ENCODE measurements around the gene ZKSCAN5.
"Not testable (repeated sequence)": the region's sequence is repeated elsewhere in the genome, so short reads cannot be mapped to it uniquely, and the experiment has no call there.

ZKSCAN5 gene

DNA sequence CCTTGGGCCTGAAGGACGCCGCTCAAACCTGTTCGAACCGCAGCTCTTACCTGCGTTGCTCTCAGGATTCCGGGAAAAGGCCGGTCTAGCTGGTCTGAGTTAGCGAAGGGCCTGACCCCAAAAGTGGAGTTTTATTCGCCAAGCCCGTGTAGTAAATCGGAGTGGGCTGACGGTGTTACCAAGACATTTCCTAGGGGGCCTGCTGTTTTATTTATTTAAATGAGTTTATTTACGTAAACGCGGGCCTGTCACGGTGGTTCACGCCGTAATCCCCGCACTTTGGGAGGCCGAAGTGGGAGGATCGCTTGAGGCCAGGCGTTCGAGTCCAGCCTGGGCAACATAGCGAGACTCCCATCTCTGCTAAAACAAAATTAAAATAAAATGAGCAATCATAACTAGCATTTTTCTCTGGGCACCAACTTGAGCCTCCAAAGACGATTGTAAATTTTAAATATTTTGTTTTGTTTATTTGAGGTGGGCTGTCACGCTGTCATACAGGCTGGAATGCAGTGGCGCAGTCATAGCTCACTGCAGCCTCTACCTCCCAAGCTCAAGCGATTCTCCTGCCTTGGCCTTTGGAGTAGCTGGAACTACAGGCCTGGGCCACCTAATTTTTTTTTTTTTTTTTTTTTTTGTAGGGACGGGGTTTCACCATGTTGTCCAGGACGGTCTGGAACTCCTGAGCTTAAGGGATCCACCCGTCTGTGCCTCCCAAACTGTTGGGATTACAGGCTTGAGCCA lies 54.9 kb downstream of the ZKSCAN5 start:
- peak overlapping the region; percentile 86 to 91 for H3K4me3 ChIP-seq (replicated peaks in 1 of 2; ENCODE audit: low read depth in 2 of 2, low read length in 2 of 2)
- TF ChIP-seq, protein P1, sequence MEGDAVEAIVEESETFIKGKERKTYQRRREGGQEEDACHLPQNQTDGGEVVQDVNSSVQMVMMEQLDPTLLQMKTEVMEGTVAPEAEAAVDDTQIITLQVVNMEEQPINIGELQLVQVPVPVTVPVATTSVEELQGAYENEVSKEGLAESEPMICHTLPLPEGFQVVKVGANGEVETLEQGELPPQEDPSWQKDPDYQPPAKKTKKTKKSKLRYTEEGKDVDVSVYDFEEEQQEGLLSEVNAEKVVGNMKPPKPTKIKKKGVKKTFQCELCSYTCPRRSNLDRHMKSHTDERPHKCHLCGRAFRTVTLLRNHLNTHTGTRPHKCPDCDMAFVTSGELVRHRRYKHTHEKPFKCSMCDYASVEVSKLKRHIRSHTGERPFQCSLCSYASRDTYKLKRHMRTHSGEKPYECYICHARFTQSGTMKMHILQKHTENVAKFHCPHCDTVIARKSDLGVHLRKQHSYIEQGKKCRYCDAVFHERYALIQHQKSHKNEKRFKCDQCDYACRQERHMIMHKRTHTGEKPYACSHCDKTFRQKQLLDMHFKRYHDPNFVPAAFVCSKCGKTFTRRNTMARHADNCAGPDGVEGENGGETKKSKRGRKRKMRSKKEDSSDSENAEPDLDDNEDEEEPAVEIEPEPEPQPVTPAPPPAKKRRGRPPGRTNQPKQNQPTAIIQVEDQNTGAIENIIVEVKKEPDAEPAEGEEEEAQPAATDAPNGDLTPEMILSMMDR (IDR thresholded peaks at IDR 0.05; ENCODE audit: low read depth, low read length), result no peak
- DNase-seq (ENCODE audit: low read depth in 2 of 2), result peak in 1 of 2 donors; percentile 37

DNA sequence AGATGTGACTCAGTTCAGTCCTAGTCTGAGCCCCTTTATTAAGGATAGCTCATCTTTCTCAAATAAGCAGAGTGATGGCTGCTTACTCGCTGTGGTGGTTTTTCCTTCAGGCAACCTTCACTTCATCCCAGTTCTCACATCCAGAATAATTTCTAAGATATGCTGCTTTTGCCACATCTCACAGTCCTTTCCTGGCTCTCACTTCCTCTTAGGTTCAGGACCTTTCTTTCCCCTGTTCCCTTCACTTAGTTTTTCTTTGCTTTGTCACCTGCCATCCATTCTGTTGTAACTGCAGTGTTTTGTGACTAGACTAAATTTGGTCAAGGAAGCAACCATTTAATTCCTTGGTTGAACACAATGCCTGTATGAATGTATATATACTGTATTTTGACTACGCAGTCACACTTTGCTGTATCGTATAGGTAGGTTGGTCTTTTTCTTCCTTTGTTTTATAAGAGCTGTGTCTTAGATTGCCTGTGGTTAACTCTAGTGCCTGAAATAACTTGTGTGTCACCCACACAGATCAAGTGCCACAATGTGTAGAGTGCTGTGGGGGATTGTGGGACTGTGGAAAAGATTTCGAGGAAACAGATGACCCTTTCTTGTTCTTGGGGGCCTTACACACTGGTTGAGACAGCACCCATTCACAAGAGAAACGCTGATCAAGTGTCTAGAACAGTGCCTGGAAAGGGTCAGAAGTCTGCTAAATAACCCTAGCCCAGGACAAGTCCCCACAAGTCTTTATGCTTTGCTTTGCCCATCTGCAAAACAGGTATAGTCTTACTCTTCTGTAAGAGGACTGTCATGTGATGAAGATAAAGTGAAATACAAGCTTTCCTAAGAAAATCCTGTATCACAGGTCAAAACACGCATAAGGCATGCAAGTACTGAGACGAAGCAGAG lies 56.6 kb downstream of the ZKSCAN5 start:
- TF ChIP-seq, protein P1 (IDR thresholded peaks at IDR 0.05; ENCODE audit: low read depth, low read length), result no peak
- no peak overlapping the region for H3K4me3 ChIP-seq (replicated peaks in 1 of 2; ENCODE audit: low read depth in 2 of 2, low read length in 2 of 2)
- no peak for DNase-seq (ENCODE audit: low read depth in 2 of 2)

DNA sequence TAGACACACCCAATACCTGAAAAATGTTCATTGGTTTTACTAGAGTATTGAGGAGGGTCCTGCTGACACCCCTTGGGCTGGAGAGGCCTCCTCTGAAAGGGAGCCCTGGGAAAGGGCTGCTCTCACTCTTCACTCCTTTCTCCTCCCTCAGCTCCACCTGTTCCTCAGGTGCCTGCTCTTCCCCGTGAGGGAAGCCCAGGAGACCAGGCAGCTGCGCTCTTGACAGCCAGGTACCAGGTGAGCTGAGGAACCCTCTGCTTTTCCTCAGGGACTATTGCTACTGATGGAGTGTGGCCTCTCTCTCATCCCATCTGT lies 57.2 kb downstream of the ZKSCAN5 start:
- DNase-seq (ENCODE audit: low read depth in 2 of 2), result no peak
- no peak overlapping the region for H3K4me3 ChIP-seq (replicated peaks in 1 of 2; ENCODE audit: low read depth in 2 of 2, low read length in 2 of 2)
- TF ChIP-seq, protein P1 (IDR thresholded peaks at IDR 0.05; ENCODE audit: low read depth, low read length), result no peak

DNA sequence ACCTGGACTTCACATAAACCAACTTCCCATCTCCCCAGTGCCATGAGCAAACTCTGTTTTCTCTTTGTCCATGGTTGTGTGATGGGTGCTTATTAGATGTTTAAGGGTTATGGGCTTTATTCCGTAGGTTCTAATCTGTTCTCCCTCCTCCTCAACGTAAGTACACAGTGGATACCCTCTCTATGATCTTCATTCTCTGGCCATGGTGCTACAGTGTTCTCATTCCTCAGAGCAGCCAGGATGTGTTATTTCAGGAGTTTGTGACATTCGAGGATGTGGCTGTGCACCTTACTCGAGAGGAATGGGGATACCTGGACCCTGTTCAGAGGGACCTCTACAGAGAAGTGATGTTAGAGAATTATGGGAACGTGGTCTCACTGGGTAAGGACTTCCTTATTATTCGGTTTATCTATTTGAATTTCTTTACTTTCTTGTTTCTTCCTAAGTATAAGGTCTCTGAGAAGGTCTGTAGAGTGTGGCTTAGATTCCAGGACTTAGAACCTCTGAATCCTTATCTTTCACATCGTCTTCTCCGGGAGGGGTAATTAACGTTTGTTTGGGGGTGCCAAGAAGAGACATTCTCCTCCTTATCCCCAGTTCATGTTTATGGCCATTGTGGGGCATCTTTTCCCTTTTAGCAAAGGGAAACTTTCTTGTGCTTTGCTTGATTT lies 57.8 kb downstream of the ZKSCAN5 start:
- no peak overlapping the region for H3K4me3 ChIP-seq (replicated peaks in 1 of 2; ENCODE audit: low read depth in 2 of 2, low read length in 2 of 2)
- no peak for DNase-seq (ENCODE audit: low read depth in 2 of 2)
- TF ChIP-seq, protein P1 (IDR thresholded peaks at IDR 0.05; ENCODE audit: low read depth, low read length), result no peak

DNA sequence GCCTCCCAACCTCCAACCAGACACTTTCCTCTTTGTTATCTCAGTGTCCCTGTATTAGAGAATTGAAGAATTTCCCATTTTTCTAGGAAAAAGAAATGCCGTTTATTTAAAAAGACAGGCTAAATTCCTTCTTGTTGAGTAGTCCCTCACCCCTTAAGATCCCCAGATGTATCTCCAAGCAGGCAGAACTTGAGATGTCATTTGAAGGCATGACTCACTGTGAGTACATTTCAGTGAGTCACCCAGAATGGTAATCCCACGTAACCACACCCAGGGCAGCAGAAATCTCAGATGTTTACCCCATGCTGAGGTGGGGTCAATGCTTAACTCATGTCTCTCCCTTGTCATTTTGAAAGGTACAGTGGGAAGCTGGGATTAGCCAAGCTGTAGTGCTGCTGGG lies 58.4 kb downstream of the ZKSCAN5 start:
- DNase-seq (ENCODE audit: low read depth in 2 of 2), result peak; percentile 94 to 99
- TF ChIP-seq, protein P1 (IDR thresholded peaks at IDR 0.05; ENCODE audit: low read depth, low read length), result no peak
- H3K4me3 ChIP-seq (replicated peaks in 1 of 2; ENCODE audit: low read depth in 2 of 2, low read length in 2 of 2), result no peak overlapping the region

DNA sequence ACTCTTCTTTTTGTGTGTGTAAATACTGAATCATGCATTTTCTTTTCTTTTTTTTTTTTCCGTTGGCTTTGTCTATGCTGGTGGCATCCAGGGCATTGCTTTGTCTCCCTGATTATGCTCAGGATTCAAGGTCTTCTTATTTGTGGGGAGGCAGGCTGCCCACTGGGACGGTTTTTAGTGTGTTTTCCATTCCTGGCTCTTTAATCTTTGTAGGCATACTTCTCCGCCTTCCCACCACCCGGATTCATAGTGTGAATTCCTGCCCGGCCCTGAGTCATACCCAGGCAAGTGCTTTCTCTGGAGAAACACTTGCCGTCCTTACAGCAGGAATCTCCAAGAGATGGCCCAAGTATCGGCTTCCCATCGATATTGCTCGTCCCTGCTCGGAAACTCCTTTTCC lies 59.2 kb downstream of the ZKSCAN5 start:
- DNase-seq (ENCODE audit: low read depth in 2 of 2), result peak; percentile 51 to 75
- TF ChIP-seq, protein P1 (IDR thresholded peaks at IDR 0.05; ENCODE audit: low read depth, low read length), result no peak
- H3K4me3 ChIP-seq (replicated peaks in 1 of 2; ENCODE audit: low read depth in 2 of 2, low read length in 2 of 2), result no peak overlapping the region

DNA sequence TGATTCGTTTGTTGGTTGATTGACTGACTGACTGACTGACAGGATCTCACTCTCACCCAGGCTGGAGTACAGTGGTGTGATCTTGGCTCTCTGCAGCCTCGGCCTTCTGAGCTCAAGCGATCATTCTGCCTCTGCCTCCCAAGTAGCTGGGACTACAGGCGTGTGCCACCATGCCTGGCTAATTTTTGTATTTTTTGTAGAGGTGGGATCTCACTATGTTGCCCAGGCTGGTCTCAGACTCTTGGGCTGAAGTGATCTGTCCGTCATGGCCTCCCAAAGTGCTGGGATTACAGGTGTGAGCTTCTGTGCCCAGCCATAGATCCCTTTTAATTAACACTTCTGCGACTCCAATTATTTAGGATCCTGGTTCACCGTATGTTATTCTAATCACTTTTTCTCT lies 64.3 kb downstream of the ZKSCAN5 start:
- H3K4me3 ChIP-seq (replicated peaks in 1 of 2; ENCODE audit: low read depth in 2 of 2, low read length in 2 of 2); DNase-seq (ENCODE audit: low read depth in 2 of 2): not testable (repeated sequence)
